GM19351 (cell line): ENCODE results near the gene COL2A1.
"Not testable (repeated sequence)": the region's sequence is repeated elsewhere in the genome, so short reads cannot be mapped to it uniquely, and the experiment has no call there.

ENCODE experiments used
- ATAC-seq: cut with Tn5 transposase; IDR thresholded peaks from one replicate; pipeline ENCODE4 v1.9.1; 2021; ENCODE audit warnings: mild to moderate bottlenecking, moderate library complexity; ENCODE audit not compliant: unreplicated experiment

COL2A1 gene

GRCh38 chr12:47978598-47978873, 25.7 kb downstream of the COL2A1 start:
- no peak for ATAC-seq

- no peak for ATAC-seq
Observed at GRCh38 chr12:47977772-47978597, 26.3 kb downstream of the COL2A1 start.

GRCh38 chr12:47977046-47977771, 27.1 kb downstream of the COL2A1 start:
- no peak for ATAC-seq

GRCh38 chr12:47975816-47976215, 28.5 kb downstream of the COL2A1 start:
- ATAC-seq = no peak

- ATAC-seq = no peak
Observed at GRCh38 chr12:47975036-47975620, 29.1 kb downstream of the COL2A1 start.

- no peak for ATAC-seq
Observed at GRCh38 chr12:47973870-47974269, 30.4 kb downstream of the COL2A1 start.

- no peak for ATAC-seq
Observed at GRCh38 chr12:47972895-47973294, 31.4 kb downstream of the COL2A1 start.

- ATAC-seq = no peak
Observed at GRCh38 chr12:47970843-47971242, 33.4 kb downstream of the COL2A1 start.

- ATAC-seq = no peak
Observed at GRCh38 chr12:47969845-47970244, 34.4 kb downstream of the COL2A1 start.

- no peak for ATAC-seq
Observed at GRCh38 chr12:47967461-47968321, 36.6 kb downstream of the COL2A1 start.

GRCh38 chr12:47965581-47965980, 38.7 kb downstream of the COL2A1 start:
- no peak for ATAC-seq

- no peak for ATAC-seq
Observed at GRCh38 chr12:47964106-47964728, 40.1 kb downstream of the COL2A1 start.

GRCh38 chr12:47963340-47964040, 40.8 kb downstream of the COL2A1 start, which contains the start of gene TMEM106C:
TMEM106C (plus strand) TSS chr12:47963596; CDS start chr12:47964237, 641 bp downstream.
- ATAC-seq = peak; percentile 89

GRCh38 chr12:47962198-47962597, 42.1 kb downstream of the COL2A1 start:
- no peak for ATAC-seq

GRCh38 chr12:47957671-47958070, 46.6 kb downstream of the COL2A1 start:
- not testable (repeated sequence) for ATAC-seq

- no peak for ATAC-seq
Observed at GRCh38 chr12:47955059-47955458, 49.2 kb downstream of the COL2A1 start.

- no peak for ATAC-seq
Observed at GRCh38 chr12:47954467-47955045, 49.7 kb downstream of the COL2A1 start.

GRCh38 chr12:47954058-47954457, 50.2 kb downstream of the COL2A1 start:
- ATAC-seq = no peak

GRCh38 chr12:47950856-47951468, 53.3 kb downstream of the COL2A1 start:
- no peak for ATAC-seq
